ENCODE measurements around the gene WDR27.

Gene WDR27

GRCh38 chr6:169499848-169500247 is 202.0 kb downstream of the WDR27 start:
- H3K36me3 ChIP-seq (ENCODE audit: insufficient read depth, low read length): no peaks in the 10 kb centered on the region
- H3K9me3 ChIP-seq (ENCODE audit: insufficient read depth, low read depth, low read length): peaks cover 7% of the 10 kb centered on the region; the same call in 1 of the 2 replicates
- H3K9me2 ChIP-seq (replicated peaks; ENCODE audit: low read depth, low read length): no peaks in the 10 kb centered on the region
- no peaks in the 10 kb centered on the region for H3K79me2 ChIP-seq (ENCODE audit: insufficient read depth, low read length)
- no peak overlapping the region for H3K4me3 ChIP-seq (ENCODE audit: low read length, poor library complexity, severe bottlenecking)
- H3F3A ChIP-seq (ENCODE audit: low read depth): no peaks in the 10 kb centered on the region
- no peak overlapping the region for H3K4me2 ChIP-seq (ENCODE audit: low read depth, low read length, poor library complexity, severe bottlenecking)
- no peaks in the 10 kb centered on the region for H4K20me1 ChIP-seq (ENCODE audit: insufficient read depth, low read length, poor library complexity, severe bottlenecking)
- H2AFZ ChIP-seq (ENCODE audit: low read length): no peak overlapping the region
- no peaks in the 10 kb centered on the region for H3K4me1 ChIP-seq (ENCODE audit: insufficient read depth, low read length, poor library complexity, severe bottlenecking)
- no peak for TF ChIP-seq EZH2phosphoT487 (IDR thresholded peaks at IDR 0.05; ENCODE audit: borderline replicate concordance)
- no peak overlapping the region for H3K9ac ChIP-seq (ENCODE audit: low read depth, low read length, poor library complexity, severe bottlenecking)
- H3K27me3 ChIP-seq (ENCODE audit: insufficient read depth, low read length, poor library complexity, severe bottlenecking): no peaks in the 10 kb centered on the region

- Histone ChIP-seq H3K27me3 (ENCODE audit: insufficient read depth, low read length, poor library complexity, severe bottlenecking) (no peaks in the 10 kb centered on the region), H3K4me2 (ENCODE audit: low read depth, low read length, poor library complexity, severe bottlenecking) (no peak overlapping the region), H3K4me1 (ENCODE audit: insufficient read depth, low read length, poor library complexity, severe bottlenecking) (no peaks in the 10 kb centered on the region), H3K9me3 (ENCODE audit: insufficient read depth, low read depth, low read length) (peaks cover 7% of the 10 kb centered on the region; the same call in 1 of the 2 replicates), H3K36me3 (ENCODE audit: insufficient read depth, low read length) (no peaks in the 10 kb centered on the region), H4K20me1 (ENCODE audit: insufficient read depth, low read length, poor library complexity, severe bottlenecking) (no peaks in the 10 kb centered on the region), H3F3A (ENCODE audit: low read depth) (no peaks in the 10 kb centered on the region), H3K79me2 (ENCODE audit: insufficient read depth, low read length) (no peaks in the 10 kb centered on the region), H3K9ac (ENCODE audit: low read depth, low read length, poor library complexity, severe bottlenecking) (no peak overlapping the region), H2AFZ (ENCODE audit: low read length) (no peak overlapping the region), H3K9me2 (replicated peaks; ENCODE audit: low read depth, low read length) (no peaks in the 10 kb centered on the region), H3K4me3 (ENCODE audit: low read length, poor library complexity, severe bottlenecking) (no peak overlapping the region)
- no peak for TF ChIP-seq CTCF (conservative IDR thresholded peaks at IDR 0.05; ENCODE audit: low read length)
- no peak for TF ChIP-seq EZH2phosphoT487 (IDR thresholded peaks at IDR 0.05; ENCODE audit: borderline replicate concordance)
Observed at GRCh38 chr6:169498916-169499513, 202.8 kb downstream of the WDR27 start.

GRCh38 chr6:169495601-169496000 is 206.2 kb downstream of the WDR27 start:
- H3K4me3 ChIP-seq (ENCODE audit: low read length, poor library complexity, severe bottlenecking): no peak overlapping the region
- no peaks in the 10 kb centered on the region for H4K20me1 ChIP-seq (ENCODE audit: insufficient read depth, low read length, poor library complexity, severe bottlenecking)
- TF ChIP-seq EZH2phosphoT487 (IDR thresholded peaks at IDR 0.05; ENCODE audit: borderline replicate concordance) (no peak), CTCF (conservative IDR thresholded peaks at IDR 0.05; ENCODE audit: low read length) (no peak)
- H3K27me3 ChIP-seq (ENCODE audit: insufficient read depth, low read length, poor library complexity, severe bottlenecking): no peaks in the 10 kb centered on the region
- H3K4me2 ChIP-seq (ENCODE audit: low read depth, low read length, poor library complexity, severe bottlenecking): no peak overlapping the region
- H3K36me3 ChIP-seq (ENCODE audit: insufficient read depth, low read length): no peaks in the 10 kb centered on the region
- H3K9ac ChIP-seq (ENCODE audit: low read depth, low read length, poor library complexity, severe bottlenecking): no peak overlapping the region
- H3F3A ChIP-seq (ENCODE audit: low read depth): no peaks in the 10 kb centered on the region
- no peaks in the 10 kb centered on the region; the same call in 1 of the 2 replicates for H3K9me3 ChIP-seq (ENCODE audit: insufficient read depth, low read depth, low read length)
- H2AFZ ChIP-seq (ENCODE audit: low read length): no peak overlapping the region
- H3K79me2 ChIP-seq (ENCODE audit: insufficient read depth, low read length): no peaks in the 10 kb centered on the region
- no peaks in the 10 kb centered on the region for H3K9me2 ChIP-seq (replicated peaks; ENCODE audit: low read depth, low read length)
- H3K4me1 ChIP-seq (ENCODE audit: insufficient read depth, low read length, poor library complexity, severe bottlenecking): no peaks in the 10 kb centered on the region

- no peak overlapping the region for H2AFZ ChIP-seq (ENCODE audit: low read length)
- no peaks in the 10 kb centered on the region for H3K36me3 ChIP-seq (ENCODE audit: insufficient read depth, low read length)
- H3K79me2 ChIP-seq (ENCODE audit: insufficient read depth, low read length): no peaks in the 10 kb centered on the region
- no peaks in the 10 kb centered on the region for H3K4me1 ChIP-seq (ENCODE audit: insufficient read depth, low read length, poor library complexity, severe bottlenecking)
- H3K9me3 ChIP-seq (ENCODE audit: insufficient read depth, low read depth, low read length): peaks cover 8% of the 10 kb centered on the region; the same call in 1 of the 2 replicates
- H3F3A ChIP-seq (ENCODE audit: low read depth): no peaks in the 10 kb centered on the region
- no peak overlapping the region for H3K4me3 ChIP-seq (ENCODE audit: low read length, poor library complexity, severe bottlenecking)
- no peaks in the 10 kb centered on the region for H3K9me2 ChIP-seq (replicated peaks; ENCODE audit: low read depth, low read length)
- H3K27me3 ChIP-seq (ENCODE audit: insufficient read depth, low read length, poor library complexity, severe bottlenecking): no peaks in the 10 kb centered on the region
- no peak overlapping the region for H3K4me2 ChIP-seq (ENCODE audit: low read depth, low read length, poor library complexity, severe bottlenecking)
- H4K20me1 ChIP-seq (ENCODE audit: insufficient read depth, low read length, poor library complexity, severe bottlenecking): no peaks in the 10 kb centered on the region
- no peak overlapping the region for H3K9ac ChIP-seq (ENCODE audit: low read depth, low read length, poor library complexity, severe bottlenecking)
- TF ChIP-seq CTCF (conservative IDR thresholded peaks at IDR 0.05; ENCODE audit: low read length): no peak
- no peak for TF ChIP-seq EZH2phosphoT487 (IDR thresholded peaks at IDR 0.05; ENCODE audit: borderline replicate concordance)
Observed at GRCh38 chr6:169494038-169494437, 207.8 kb downstream of the WDR27 start.

All from Loucy (cell line).